Astrocyte (in vitro differentiated cells and primary cell): ENCODE measurements around the gene CLPX.

Experiments
- EZH2 ChIP-seq: IDR thresholded peaks from 2 replicates; pipeline ENCODE4 v1.6.1; 2012; ENCODE audit warnings: mild to moderate bottlenecking, low read length, inconsistent platforms; ENCODE audit not compliant: insufficient read depth
- TF ChIP-seq, protein P1 (sequence below): IDR thresholded peaks from 2 replicates; pipeline ENCODE4 v1.5.1; 2011; ENCODE audit warnings: low read depth, mild to moderate bottlenecking, inconsistent platforms, low read length, moderate library complexity; ENCODE audit not compliant: insufficient read depth

DNA sequence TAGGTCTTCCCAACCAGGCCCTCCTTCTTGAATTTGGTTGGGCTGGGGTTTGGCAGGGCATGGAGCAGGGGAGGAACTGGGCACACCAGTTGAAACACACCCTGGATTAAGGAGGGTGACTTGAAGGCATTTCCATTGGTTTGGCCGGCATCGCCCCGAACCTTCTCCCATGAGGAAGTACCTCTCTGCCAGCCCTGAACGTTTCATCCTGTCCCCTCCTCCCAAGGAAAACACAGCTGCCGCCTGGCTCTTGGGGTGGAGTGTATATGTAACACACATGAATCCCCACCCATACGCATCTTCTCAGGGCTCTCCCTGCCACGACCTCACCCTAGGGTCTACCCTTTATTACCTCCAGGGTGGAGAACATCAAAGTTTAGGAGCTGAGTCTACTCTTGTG, 84.7 kb downstream of the CLPX start:
- TF ChIP-seq, protein P1, sequence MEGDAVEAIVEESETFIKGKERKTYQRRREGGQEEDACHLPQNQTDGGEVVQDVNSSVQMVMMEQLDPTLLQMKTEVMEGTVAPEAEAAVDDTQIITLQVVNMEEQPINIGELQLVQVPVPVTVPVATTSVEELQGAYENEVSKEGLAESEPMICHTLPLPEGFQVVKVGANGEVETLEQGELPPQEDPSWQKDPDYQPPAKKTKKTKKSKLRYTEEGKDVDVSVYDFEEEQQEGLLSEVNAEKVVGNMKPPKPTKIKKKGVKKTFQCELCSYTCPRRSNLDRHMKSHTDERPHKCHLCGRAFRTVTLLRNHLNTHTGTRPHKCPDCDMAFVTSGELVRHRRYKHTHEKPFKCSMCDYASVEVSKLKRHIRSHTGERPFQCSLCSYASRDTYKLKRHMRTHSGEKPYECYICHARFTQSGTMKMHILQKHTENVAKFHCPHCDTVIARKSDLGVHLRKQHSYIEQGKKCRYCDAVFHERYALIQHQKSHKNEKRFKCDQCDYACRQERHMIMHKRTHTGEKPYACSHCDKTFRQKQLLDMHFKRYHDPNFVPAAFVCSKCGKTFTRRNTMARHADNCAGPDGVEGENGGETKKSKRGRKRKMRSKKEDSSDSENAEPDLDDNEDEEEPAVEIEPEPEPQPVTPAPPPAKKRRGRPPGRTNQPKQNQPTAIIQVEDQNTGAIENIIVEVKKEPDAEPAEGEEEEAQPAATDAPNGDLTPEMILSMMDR = no peak
- no peak for TF ChIP-seq EZH2
